Muscle of arm (tissue), 12 donors: ENCODE results near the gene GALNT2. TPM values are rescaled to one million over a fixed set of nuclear protein-coding genes. Genes with fewer than 3 reads are reported as not detected.

Source experiments
- DNase-seq: peaks from one replicate; pipeline ENCODE4 v3.0.0-alpha.2; 2013
- polyA plus RNA-seq, 12 donors: library from polyadenylated mRNA; unstranded; fragments of 120-200 nt; gene quantifications; one replicate each; pipeline ENCODE4 v1.2.1, GENCODE V29; 2013; ENCODE audit not compliant: insufficient read length in 12 of 12

The GALNT2 gene
- polyA plus RNA-seq, 12 donors, result 49.4 to 79.6 (median 67.4) TPM; not detected in 1

DNA sequence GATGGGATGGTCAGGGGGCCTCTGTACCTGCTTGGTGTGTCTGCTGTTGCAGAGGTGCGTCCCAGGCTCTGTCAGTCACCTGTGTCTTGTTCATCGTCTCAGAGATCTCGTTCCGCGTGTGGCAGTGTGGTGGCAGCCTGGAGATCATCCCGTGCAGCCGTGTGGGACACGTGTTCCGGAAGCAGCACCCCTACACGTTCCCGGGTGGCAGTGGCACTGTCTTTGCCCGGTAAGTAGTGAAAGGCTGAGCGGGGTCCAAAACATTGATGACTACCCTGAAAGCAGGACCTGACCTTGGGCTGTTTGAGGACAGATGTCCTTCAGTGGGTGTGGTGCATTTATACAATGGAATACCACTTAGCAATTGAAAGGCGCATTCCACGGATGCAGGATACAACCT is 188.1 kb downstream of the GALNT2 start:
- no peak for DNase-seq

DNA sequence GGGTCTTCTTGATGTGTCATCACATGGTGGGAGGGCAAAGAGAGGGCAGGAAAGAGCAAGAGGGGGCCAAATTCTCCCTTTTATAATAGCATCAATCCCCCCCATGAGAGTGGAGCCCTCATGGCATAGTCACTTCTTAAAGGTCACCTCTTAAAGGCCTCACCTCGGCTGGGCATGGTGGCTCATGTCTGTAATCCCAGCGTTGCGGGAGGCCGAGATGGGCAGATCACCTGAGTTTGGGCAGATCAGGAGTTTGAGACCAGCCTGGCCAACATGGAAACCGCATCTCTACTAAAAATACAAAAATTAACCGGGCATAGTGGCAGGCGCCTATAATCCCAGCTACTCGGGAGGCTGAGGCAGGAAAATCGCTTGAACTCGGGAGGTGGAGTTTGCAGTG is 189.0 kb downstream of the GALNT2 start:
- no peak for DNase-seq

DNA sequence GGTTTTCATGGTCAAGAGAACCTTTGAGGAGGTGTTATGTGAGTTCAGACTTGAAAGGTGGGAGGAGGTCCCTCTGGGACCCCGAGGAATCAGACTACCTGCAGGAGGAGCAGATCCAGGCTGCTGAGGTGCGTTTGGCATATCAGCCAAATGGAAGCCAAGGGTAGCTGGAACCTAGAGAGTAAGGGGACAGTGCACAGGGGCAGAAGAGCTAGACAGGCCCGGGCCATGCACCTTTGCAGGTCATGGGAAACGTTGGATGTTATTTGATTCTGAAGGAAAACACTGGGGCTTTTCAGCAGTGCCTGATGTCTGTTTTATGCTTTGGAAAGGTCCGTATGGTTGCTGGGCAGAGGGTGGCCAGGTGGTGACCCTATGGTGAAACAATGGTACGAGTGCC is 189.9 kb downstream of the GALNT2 start:
- DNase-seq, result no peak

DNA sequence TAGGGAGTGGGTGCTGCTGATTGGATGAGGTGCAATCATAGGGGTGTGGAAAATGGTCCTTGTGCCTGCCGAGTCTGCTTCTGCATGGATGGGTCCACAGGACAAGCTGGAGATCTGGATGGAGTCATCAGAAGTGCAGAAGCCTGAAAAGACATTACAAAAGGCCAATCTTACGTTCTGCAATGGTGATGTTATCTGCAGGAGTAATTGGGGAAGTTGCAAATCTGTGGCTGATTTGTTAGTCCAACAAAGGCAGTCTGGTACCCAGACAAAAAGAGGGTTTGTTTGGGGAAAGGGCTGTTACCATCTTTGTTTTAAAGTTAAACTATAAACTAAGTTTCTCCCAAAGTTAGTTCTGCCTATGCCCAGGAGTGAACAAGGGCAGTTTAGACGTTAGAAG is 192.6 kb downstream of the GALNT2 start:
- DNase-seq, result no peak

DNA sequence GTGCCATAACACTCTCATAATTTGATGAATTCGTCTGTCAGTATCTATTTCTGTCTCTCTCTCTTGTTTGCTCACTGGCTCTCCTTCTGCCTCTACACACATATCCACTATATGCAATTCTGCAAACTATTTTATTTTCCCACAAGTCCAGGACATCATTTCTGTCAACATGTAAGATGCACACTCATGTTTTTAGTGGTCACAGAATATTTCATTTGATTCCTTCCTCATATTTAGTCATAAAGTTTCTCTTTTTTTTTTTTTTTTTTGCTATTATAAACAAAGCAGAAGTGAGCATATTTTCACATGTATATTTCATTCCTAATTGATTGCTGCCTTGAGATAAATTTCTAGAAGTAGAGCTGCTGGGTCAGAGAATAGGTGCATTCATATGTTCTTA is 193.8 kb downstream of the GALNT2 start:
- no peak for DNase-seq

DNA sequence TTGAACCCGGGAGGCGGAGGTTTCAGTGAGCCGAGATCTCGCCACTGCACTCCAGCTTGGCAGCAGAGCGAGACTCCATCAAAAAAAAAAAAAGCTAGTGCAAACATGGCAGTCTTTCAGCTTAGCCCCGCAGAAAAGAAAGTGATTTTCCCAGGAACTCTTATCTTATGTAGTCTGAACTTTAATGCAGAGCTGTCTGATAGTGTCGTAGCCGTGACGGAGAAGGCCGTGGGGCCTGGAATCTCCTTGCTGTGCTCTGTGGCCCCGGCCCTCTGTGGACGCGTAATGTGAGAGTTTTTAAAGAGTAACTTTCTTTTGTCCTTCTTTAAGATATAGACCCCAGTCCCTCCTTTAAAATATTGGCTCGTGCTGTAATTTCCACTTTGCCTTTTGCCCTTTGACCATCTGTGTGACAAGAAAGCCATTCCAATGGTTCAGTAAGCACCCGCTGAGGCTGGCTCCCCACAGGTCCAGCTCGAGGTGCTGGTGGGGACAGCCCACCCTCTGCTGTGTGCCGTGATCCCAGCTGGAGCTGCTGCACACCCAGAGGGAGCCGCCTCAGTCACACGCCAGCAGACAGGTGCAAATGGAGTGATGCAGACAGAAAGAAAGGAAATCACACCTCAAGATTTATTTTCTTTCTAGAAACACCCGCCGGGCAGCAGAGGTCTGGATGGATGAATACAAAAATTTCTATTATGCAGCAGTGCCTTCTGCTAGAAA is 195.1 kb downstream of the GALNT2 start:
- no peak for DNase-seq

DNA sequence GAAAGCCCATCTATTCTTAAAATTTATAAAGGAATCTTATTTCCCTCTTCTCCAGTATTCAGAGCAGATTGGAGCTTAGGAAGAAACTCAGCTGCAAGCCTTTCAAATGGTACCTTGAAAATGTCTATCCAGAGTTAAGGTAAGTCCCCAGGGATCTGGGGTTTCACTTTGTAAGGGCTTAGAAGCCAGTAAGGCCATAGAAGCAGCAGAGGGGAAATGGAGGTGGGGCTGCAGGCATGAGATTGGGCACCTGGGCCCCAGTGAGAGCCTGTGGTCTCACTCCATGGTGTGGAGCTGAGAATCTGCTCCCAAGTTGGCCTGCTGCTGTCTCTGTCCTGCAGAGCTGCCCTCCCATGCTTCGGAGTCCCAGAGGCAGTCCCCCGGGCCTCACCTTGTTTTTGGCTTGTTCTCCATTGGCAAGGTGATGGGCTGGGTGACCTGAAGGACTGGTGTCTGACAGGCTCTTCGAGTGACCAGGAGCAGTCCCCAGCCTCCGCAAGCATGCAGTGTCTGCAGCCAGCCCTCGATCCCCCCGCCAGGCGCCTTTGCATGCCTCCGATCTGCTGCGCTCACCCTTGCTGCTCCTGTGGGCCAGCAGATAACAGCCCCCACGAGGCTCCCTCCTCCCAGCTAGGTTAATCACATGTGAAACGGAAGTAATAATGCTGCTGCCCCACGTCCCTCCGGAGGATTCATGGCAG is 196.0 kb downstream of the GALNT2 start:
- no peak for DNase-seq

DNA sequence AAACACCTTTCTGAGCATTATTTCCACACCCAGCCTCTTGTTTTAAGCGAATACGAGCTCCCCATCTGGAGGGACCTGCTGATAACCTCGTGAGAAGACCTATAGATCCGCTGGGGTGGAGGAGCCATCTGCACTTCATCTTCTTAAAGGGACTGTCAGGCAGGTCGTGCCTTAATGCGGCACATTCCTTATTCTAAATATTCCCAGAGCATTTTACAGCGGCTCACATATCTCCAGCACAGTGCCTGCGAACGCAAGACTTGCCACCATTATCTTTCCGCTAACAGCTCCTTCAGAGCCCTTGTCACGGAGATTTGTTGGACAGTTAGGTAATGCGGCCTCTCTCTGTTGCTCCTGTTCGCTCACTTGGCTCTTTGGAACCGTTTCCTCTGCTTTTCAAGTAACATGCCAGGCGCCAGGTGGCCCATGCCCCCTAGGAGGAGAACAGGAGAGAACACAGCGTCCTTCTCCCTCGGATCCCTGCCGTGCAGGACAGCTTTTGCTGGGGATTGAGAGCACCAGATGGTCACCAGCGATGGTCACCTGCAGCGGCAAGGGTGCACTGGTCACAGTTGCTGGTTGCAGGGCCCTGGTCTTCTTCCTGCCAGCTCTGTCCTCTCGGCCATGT is 196.6 kb downstream of the GALNT2 start:
- no peak for DNase-seq

DNA sequence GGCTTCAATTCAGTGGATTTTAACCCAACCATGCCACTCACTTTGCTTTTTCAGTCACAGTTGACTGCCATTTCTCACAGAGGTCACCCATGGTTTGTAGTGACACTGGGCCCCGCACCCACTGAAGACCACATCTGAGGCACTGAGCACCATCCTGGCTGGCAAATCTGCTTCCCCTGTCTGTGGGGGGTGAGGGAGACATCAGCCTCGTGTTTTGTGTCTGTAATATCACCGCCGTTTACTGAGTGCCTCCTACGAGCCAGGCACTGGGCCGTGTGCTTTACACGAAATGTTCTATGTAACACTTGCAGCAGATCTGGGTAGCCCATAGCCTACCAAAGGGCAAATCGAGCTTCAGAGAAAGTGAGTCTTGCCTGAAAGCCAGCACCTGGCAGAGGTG is 197.3 kb downstream of the GALNT2 start:
- DNase-seq, result no peak

DNA sequence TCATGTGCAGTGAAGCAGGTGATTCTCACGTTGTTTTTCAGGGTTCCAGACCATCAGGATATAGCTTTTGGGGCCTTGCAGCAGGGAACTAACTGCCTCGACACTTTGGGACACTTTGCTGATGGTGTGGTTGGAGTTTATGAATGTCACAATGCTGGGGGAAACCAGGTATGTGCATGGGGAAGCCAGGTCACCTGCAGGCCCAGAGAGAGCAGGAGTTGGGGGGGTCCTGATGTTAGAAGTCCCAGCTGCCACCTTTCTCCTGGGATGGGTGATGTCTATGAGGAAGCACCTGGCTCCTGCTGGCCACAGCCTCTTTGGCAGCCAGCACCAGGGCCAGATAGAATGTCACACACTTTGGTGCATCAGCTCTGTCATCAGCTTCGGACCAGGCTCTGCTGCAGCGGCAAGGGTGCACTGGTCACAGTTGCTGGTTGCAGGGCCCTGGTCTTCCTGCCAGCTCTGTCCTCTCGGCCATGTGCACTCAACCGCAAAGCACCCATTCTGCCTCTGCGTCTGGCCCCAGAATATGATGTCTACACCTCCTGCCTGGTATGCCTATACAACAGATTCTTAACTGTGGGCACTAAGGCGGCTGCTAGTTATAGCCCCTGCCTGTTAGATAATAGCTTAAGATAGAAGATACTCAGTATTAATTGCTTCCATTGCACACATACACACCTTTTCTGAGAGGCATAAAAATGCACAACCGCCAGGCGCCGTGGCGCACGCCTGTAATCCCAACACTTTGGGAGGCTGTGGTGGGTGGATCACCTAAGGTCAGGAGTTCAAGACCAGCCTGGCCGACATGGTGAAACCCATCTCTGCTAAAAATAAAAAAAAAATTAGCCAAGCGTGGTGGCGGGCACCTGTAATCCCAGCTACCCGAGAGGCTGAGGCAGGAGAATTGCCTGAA is 198.4 kb downstream of the GALNT2 start:
- no peak for DNase-seq

DNA sequence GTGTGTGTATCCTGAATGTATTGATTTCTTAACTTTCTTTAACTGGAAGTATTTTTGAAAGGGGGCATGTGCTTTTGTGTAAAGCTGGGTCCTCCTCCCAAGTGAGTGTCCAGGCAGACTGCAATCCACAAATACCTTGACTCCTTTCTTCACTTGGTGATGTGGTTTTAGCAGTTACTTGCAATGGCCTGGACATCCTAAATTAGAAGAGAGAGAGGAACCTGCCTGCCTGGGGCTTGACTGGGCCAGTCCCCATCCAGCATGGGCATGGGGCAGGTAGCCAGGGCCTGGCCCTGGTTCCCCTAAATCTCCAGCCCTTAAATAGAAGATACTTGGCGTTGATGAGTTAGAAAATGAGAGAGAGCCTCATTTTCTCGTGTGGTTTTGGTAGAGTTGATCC is 199.4 kb downstream of the GALNT2 start:
- DNase-seq, result no peak

DNA sequence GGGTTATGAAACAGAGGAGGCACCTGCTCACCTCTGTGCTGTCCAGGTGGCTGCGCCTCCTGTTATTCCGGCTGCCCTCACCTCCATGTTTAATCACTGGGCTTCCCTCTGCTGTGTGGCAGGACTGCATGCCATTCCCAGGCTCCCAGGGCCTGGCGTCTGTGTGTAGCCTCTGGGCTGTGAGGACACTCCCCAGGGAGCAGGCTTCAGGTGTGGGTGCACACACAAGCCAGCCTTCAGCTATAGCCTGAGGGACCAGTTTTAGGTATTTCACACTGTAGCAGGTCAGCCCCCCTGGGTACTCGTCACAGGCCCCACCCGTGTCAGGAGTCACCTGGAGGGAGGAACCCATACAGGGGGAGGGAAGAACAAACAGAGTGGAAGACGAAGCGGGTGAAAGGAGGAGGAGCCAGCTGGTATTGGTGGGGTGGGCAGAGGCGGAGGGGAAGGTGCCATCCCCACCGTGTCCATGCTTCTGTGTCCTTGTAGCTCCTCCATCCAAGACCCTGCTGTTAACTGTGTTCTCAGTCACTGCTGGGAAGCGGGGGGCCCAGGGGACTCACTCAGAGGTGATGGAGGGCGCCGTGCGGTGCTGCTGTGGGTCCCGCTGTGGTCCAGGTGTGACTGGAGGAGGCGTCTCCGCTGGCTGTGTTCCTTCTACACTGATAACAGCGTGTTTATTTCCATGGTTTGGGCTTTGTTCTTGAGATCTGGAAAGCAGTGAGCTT is 200.5 kb downstream of the GALNT2 start:
- DNase-seq, result no peak

DNA sequence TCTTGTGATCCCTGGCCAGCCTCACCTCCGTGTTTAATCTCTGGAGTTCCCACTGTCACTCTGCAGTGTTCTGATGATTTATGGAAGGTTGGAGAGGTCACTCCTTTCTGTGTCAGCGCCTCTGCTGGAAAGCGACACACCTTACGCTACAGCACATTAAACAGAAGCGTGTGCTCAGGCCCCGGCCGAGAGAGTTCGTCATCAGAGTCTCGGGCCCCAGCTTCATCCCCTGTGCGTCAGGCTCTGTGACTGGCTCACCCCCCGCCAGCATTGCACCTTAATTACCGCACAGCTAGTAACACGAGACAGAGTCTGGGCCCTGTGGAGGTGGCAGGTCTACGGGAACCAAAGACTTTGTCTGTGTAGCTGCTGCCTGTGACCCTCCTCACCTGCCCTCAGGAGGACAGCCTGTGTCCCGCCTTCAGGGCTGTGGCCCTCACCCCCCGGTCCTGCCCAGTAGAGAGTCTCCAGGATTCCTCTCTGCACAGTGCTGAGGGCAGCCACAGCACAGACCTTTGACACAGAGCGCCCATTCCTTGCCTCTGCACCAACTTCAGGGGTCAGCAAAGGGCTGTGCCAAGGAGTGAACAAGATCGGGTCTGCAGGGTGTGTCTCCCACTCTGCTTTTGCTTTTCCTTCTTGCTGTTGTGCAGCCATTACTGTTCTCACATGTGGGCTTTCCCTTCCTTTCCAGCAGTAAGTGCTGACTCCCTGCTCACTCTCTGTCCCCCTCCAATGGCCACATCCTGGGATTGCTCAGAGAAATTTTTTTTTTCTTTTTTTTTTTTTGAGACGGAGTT is 201.5 kb downstream of the GALNT2 start:
- DNase-seq, result peak; percentile 53

DNA sequence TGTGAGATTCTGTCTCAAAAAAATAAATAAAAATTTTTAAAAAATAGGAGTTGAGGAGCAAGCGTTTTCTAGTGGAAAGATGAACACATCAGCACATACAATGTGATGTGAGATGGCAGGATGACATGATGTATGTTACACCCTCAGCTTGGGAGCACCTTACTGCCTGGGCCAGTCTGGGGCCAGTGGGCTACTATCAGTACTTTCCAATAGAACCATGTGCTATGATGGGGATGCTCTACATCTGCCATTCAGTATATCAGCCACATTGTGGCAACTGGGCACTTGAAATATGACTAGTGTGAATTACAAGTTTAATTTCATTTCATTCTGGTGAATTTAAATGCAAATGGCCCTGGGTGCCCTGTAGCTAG is 203.1 kb downstream of the GALNT2 start:
- DNase-seq, result no peak

DNA sequence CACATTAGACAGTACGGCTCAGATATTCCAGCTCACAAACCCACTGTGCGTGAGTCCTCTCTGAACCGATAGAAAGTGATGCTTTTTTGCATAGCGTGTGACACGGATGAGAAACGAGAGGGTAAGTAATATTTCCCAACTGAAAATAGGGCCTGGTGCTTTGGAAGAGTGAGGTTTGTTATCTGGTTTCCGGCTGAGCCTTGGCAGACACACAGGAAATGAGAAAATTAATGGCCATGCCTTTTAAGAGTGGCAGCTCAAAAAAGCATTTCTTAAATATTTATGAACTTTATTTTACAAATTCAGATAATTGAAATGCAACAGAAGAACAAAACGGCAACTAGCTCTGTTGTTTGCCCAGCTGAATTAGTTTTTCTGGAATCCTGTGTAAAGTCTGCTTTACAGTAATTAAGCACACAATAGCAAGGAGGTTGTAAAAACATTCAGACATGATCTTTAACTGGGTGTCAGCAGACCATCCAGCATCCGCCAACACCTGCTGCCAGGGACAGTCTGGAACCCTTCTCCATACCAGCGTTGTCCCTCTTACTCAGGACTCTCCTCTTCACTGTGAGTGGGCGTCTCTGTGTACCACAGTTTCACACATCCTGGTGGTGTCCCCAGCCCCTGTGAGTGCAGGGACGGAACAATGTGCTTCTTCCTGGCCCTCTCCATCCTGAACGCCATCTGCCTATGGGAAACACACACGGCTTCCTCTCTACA is 203.7 kb downstream of the GALNT2 start:
- no peak for DNase-seq

DNA sequence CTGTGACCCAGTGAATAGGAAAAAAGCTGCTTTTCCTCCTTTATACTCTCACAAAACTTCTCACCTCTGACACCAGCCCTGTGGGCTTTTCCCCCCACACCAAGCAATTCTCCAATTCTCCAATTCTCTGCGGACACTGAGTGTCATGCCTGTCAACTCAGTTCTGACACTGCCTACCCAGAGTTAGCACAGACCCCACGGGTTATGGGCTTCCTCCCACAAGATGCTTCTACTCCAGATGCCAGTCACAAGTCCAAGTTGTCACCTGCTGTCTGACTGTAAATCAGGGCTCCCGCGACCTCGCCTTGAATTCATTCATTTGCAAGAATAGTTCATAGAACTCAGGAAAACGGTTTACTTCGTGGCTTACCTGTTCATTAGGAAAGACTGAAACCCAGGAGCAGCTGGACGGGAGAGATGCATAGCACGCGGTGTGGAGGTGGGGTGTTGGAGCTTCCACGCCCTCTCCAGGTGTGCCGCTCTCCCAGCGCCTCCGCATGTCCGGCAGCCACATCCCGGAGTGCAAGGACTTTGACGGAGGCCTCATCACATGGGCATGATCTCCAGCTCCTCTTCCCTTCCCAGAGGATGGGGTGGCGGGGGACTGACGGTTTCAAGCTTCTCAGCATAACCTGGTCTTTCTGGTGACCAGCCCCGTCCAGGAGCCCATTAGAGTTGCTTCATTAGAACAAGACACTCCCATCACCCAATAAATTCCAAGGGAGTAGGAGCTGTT is 204.4 kb downstream of the GALNT2 start:
- DNase-seq, result no peak

DNA sequence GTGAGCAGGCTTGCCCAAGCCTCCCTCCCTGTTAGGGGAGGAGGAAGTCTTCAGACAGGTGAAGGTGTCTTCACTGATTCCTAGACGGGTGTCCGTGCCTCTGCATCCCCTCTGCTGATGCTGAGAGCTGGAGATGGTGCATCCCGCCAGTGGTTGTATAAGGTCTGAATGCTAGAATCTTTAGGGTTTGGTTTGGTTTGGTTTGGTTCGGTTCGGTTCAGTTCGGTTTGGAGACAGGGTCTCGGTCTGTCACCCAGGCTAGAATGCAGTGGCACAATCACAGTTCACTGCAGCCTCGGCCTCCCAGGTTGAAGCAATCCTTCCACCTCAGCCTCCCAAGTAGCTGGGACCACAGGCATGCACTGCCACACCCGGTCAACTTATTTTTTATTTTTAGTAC is 205.5 kb downstream of the GALNT2 start:
- DNase-seq, result no peak

DNA sequence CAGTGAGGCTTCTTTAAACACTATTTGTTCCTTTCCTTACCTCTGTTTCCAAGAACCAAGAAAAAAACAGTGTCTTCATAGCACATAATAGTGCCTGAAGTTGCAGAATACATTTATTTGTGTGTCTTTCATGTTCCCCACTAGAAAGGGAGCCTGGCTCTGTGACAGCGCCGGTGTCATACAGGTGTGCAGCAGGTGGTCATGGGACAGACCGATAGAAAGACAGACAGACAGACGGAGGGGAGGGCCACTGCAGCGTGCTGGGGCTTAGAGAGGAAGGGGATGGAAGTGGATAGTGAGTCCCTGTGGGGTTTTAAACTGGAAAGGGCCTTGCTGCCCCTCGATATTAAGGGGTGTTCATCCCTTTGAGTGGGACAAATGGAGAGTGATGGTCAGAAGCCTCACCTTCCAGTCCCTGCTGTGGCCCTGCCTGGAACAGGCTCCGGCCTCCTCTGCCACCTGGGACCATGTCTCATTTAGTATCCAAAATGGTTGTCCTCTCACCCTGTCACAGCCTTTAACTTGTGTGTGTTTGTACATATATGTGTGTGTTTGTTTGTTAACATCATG is 206.2 kb downstream of the GALNT2 start:
- no peak for DNase-seq

DNA sequence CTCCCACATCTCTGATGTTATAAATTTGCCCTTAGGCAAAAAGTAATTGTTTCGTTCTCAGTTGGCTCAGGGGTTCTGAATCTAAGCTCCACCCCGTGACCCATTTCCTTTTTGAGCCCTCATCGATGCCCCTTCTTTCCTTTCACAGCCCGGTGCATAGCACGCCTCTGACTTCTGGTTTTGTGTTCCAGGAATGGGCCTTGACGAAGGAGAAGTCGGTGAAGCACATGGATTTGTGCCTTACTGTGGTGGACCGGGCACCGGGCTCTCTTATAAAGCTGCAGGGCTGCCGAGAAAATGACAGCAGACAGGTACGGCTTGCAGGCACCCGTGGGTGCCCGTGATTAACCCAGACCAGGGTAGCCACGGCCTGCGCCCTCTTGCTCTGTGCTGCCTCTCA is 207.2 kb downstream of the GALNT2 start:
- no peak for DNase-seq
